Measurements from ENCODE around the gene ZNF747.
A peak's percentile ranks its signal among the peaks of the same experiment; 100 is the strongest.

ZNF747 gene

DNA sequence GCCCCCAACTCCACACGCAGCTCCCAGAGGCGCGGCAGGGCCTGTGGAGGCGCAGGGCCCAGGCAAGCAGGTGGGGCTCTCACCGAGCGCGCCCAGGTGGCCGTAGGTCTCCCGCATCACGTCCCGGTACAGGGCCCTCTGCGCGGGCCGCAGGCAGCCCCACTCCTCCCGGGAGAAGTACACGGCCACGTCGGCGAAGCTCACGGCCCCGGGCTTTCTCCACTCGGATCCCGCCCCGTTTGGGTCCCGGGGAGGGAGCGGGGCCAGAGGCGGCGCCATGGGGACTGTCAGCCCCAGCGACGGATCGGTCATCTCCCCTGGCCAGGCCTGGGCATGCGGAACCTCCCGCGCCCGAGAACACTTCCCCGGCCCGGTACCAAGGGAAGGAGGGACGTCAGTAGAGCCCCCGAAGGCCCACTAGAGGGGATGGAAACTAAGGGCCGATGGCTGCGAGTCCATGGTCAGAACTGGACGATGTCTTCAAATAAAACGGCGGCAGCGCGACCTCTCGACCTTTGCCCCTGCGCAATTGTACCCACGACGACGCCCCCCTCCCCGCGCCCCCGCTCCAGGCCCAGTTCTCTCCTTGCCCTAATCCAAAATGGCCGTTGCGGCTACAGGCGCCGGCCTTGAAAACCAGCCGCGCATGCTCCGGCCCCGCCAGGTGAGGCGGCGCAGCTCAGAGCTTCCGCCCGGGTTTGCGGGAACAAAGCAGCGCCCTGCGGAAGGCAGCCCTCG lies at the start of gene ZNF747:
TSS of gene ZNF747 (minus strand) at position 491 of the 738 bp plus-strand sequence. CDS start at position 312, 179 bp downstream.
- DNase-seq (ENCODE audit: low read depth, low spot score), result no peak

DNA sequence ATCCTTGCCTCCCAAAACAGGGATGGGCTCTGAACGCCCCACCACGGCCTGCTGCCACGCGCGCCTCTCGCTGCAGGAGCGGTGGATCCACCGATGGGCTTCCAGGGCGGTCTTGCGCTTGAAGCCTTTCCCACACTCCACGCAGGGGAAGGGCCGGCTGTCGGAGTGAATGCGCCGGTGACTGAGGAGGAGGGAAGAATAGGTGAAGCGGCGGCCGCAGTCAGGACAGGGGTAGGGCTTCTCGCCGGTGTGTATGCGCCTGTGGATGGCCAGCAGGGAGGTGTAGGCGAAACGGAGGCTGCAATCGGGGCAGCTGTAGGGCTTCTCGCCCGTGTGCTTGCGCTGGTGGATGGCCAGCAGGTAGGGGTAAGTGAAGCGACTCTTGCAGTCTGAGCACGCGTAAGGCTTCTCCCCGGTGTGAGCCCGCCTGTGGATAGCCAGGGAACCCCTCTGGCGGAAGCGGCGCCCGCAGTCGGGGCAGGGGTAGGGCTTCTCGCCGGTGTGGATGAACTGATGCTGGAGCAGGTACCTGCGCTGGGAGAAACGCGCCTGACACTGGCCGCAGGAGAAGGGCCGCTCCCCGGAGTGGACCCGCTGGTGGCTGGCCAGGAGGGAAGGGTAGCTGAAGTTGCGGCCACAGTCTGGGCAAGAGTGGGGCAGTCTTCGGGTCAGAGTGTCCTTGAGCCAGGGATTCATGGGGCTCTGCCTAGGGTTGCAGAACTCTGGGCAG lies 48.1 kb upstream of the ZNF747 start:
- DNase-seq (ENCODE audit: low read depth, low spot score), result no peak

DNA sequence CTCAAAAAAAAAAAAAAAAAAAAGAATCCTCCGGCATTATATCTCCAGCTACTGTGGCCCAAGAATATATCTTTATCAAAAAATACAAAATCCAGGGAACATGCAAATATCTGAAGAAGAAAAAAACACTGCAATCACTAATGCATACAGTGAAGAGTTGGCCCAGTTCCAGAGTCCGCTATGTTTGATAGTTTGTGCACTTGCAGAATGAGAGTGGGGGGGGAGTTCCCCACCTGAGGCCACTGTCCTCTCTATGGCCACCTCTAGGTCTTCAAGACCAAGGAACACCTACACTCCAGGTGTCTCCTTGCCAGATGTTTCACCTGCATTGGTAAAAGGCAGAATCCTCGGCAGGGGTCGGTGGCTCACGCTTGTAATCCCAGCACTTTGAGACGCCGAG lies 46.8 kb upstream of the ZNF747 start:
- no peak for DNase-seq (ENCODE audit: low read depth, low spot score)

DNA sequence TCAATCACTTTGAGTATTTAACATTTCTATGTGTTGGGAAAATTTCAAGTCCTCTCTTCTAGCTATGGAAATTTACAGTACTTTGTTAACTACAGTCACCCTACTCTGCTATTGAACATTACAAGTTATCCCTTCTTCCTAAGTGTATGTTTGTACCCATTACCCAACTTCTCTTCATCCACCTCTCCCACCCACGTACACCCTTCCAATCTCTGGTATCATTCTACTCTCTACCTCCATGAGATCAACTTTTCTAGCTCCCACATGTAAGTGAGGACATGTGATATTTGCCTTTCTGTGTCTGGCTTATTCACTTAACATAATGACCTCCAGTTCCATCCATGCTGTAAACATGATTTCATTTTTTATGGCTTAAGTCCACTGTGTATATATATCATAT lies 40.0 kb upstream of the ZNF747 start:
- DNase-seq (ENCODE audit: low read depth, low spot score), result no peak

DNA sequence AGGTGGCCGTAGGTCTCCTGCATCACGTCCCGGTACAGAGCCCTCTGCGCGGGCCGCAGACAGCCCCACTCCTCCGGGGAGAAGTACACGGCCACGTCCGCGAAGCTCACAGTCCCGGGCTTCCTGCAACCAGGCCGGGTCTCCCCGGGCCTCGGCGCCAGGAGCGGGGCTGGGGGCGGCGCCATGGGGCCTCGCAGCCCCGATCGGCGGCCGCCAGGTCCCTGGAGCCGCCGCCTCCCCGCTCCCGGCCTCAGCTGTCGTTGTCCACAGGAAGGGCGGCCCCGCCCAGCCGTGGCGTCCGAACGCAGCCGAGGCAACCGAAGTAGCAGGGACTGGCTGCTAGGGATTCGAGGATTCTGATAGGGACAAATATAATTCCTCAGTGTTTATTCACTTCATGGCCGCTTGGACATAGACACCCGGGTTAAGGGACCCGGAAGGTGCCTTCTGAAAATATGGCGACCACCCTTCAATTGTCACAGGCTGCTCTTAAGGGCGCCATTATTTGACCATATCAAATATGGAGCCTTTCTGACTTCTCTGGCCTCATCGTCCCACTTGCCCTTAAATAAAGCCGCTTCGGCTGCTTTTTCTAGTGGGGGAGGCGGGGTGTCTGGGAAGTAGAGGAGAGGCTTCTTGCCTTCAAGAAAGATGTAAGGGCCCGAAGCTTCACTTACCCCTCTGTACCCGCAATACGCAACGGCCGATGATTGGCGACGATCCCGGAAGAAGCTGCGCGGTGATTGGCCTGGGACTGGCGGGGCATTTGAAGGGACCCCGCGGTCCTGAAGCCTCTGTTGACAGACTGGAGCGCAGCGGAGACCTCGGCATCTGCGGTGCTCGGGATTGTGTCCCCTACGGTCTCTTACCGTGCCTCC lies 37.0 kb upstream of the ZNF747 start, which contains the start of gene ZNF688:
TSS of gene ZNF688 (minus strand) at position 270 of the 878 bp plus-strand sequence. CDS start at position 185, 85 bp downstream.
- DNase-seq (ENCODE audit: low read depth, low spot score), result peak; percentile 92

DNA sequence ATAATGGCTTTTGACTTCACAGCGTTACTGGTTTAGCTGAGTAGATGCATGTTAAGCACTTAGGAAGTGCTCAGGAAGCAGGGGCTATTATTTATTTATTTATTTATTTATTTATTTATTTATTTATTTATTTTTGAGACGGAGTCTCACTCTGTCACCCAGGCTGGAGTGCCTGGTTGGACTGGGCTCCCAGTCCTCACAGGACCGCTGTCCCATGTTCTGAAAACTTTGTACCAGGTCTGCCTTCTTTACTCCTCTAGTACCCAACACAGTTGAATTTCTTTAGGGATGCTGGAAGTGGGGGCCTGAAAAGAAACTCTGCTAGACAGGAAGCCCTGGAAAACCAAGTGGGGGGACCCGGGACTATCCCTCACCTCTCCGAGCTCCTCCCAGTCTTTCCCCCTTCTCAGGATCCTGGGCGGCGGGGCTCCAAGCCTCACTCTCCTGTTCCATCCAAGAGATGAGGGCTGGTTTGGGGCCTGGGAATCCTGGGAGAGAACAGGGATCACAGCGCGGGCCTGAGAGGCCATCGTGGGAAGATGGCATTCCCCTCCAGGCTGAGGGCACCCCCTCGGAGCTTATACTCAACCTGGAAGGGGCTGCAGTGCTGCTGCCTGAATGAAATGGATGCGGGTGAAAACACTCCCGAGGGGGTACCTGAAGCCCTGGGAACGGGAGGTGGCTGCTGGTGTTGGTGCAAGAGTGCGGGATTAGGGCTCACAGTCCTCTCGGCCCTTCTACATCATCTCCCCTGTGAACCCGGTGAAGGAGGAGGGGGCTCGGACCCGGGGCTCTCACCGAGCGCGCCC lies 36.2 kb upstream of the ZNF747 start:
- no peak for DNase-seq (ENCODE audit: low read depth, low spot score)

DNA sequence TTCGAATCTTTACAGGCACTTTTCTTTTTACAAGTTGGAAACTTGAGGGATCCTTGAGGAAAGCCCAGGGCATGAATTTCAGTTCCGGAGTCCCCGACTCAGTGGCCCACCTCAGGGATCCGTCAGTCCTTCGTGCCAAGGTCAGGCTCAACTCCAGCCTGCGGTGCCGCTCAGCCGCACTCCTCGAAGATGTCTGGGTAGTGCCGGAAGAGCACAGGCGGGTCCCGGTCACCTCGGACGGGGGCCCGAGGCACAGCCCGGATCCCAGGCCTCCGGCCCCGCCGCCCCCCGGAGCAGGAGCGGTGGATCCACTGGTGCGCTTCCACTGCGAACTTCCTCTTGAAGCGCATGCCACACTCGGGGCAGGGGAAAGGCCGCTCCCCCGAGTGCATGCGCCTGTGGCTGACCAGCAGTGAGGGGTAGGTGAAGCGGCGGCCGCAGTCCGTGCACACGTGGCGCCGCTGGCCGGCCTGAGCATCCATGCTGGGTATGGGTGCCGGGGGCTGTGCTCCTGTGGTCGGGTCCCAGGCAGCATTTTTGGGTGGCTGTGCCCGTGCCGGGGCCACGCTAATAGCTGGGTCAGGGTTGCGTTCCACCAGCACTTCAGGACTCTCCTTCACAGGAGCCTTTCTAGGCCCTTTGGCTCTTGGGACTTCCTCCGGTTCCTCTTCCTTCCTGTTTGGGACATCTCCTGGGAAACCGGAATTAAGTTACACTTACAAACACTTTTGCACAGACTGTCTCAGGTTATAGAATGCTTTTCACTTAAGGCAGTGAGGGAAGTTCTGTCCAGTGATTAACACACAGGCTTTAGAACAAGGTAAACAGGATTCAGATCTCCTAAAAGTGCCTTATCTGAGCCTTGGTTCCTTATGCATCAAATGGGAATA lies 35.3 kb upstream of the ZNF747 start:
- no peak for DNase-seq (ENCODE audit: low read depth, low spot score)

DNA sequence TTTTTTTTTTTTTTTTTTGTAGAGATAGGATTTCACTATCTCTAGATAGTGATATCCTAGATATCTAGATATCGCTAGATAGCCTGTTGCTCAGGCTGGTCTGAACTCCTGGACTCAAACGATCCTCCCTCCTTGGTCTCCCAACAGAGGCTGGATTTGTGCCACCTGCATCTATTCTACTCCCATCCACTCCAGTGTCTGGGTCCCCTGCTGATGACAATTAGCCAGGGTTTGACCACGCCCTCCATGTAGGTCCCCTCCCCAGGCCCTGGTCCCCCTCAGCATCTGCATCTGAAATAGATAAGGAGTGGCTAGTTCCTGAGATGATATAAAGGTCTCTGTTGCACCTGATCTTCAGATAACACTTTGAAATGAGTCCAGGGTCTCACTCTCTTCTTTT lies 34.6 kb upstream of the ZNF747 start:
- no peak for DNase-seq (ENCODE audit: low read depth, low spot score)

DNA sequence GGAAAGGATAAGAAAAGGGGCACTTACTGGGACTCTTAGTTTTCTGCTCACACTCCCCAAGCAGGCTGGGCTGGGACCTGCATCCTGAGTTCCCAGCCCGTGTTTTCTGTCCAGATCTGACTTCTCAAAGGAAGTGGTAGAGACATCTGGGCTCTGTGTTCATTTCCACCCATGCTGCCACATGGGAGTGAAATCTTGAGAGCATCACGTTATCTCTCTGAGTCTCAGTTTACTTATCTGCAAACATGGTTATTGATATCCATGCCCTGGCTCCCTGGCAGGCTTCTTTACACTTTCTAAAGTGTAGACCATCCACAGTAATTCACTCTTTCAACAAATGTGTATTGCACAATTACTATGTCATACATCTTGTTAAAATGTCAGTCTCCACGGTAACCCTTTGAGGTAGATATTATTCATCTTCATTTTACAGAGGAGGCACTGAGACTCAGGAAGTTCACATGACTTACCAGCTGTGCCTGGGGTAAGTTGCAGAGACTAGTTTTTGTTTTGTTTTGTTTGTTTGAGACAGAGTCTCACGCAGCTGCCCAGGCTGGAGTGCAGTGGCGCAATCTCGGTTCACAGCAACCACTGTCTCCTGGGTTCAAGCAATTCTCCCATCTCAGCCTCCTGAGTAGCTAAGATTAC lies 33.5 kb upstream of the ZNF747 start:
- peak; percentile 41 for DNase-seq (ENCODE audit: low read depth, low spot score)

DNA sequence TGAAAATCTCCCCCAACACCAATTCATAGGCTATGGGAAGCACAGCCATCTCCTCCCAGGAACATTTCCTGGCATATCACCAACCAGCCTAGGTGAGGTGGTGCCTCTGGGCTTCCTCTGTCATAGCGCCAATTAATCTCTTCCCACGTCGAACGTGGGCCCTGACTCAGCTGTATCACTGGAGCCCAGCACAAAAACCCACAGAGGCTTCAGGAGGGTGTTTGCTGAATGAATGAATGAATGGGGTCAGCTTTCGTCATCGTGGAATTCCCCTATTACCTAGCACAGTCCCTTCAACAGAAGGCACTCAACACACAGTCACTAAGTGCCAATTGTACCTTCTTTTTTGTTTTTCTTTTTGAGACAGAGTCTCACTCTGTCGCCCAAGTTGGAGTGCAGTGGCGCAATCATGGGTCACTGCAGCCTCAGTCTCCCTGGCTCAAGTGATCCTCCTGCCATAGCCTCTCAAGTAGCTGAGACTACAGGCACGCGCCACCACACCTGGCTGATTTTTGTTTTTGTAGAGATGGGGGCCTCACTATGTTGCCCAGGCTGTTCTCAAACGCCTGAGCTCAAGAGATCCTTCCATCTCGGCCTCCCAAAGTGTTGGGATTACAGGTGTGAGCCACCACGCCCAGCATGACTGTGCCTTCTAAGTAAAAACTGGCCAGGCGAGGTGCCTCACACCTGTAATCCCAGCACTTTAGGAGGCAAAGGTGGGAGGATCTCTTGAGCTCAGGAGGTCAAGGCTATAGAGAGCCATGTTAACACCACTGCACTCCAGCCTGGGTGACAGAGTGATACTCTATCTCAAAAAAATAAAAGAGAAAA lies 32.7 kb upstream of the ZNF747 start:
- DNase-seq (ENCODE audit: low read depth, low spot score), result no peak

DNA sequence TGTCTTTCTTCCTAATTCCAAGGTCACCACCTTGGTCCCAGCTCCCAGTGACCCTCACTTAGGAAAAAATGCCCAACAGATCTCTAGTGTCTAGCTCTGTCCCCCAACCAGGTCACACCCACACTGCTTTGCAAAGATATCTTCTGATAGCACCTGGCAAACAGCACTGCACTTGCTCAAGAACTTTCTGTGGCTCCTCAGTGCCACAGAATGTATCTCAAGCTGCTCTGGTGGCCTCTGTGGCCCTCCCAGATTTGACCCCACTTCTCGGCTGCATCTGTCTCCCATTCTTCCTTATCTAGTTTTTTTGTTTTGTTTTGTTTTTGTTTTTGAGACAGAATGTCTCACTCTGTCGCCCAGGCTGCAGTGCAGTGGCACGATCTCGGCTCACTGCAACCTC lies 31.9 kb upstream of the ZNF747 start:
- no peak for DNase-seq (ENCODE audit: low read depth, low spot score)

DNA sequence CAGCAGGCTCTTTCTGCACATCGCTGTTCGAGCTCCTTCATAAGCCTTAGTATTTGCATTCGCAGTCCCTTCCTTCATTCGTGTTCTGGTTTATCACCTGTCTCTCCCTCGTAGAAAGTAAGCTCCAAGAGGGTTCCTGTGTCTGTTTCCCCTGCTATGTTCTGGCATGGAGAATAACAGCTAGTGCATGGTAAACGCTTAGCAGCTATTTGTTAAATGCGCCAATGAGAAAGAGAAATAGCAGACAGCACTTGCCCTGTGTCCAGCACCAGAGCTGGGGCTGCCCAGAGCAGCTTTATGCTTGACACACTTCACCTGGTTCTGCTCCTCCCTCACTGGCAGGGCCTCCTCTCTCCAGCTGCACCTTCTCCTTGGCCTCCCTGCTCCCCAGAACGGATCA lies 31.3 kb upstream of the ZNF747 start:
- DNase-seq (ENCODE audit: low read depth, low spot score), result no peak

DNA sequence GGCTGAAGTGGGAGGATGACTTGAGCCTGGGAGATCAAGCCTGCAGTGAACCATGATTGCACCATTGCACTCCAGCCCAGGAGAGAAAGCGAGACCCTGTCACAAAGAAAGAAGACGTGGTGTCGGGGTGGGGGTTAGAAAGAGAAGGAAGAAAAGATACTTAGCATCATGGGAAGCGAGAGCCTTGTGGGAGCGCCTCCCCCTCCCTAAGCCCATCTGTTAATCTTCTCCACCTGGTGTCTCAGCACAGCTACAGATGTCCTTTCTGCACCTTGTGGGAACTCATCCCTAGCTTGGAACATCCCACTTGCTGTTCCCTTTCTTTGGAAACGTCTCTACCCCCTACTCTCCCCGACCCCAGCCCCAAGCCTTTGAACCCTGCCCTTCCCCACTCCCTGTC lies 30.9 kb upstream of the ZNF747 start:
- no peak for DNase-seq (ENCODE audit: low read depth, low spot score)

DNA sequence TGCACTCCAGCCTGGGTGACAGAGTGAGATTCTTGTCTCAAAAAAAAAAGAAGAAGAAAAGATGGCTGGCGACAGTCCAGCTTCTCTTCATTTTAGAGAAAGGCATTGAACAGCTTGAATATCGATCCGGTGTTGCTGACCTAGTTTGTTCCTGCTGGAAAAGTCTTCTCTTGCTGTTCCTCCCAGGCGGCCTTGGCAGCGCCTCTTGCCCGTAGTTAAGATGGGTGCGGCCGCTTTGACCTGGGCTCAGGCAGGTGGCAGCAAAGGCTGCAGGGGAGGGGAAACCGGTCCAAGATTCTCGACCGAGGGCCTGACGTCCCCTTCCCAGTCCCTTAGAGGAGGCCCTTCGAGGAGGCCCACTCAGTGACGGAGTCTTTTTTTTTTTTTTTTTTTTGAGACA lies 27.4 kb upstream of the ZNF747 start:
- DNase-seq (ENCODE audit: low read depth, low spot score), result no peak

DNA sequence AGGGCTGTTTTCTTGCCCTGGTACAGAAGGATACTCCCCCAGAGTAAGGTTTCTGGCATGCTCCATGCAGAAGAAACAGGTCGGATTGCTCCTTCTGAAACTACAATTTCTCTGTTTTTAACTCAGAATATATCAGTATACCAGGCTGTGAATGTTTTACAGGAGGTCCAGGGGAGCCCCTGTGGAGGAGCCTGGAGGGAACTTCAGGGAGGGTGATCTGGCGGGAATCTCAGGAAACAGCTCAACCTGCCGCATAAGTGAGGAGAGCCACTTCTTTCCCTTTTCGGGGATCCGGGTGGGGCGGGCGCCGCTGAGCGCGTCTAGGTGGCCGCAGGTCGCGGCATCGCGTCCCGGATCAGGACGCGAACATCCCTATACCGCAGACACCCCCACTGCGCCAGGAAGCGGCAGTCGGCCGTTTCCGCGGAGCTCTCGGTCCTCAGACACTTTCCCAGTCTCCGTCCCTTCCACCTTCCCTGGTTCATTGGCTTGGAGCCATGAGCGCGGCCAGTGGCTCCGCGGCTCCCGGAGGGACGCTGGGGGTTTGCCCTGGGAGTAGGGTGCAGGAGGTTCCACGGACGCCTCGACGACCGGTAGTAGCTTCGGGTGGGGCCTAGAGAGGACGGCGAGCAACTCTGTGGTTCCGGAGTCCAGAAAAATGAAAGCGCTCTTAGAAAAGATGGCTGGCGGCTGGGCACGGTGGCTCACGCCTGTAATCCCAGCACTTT lies 26.6 kb upstream of the ZNF747 start:
- DNase-seq (ENCODE audit: low read depth, low spot score), result no peak

DNA sequence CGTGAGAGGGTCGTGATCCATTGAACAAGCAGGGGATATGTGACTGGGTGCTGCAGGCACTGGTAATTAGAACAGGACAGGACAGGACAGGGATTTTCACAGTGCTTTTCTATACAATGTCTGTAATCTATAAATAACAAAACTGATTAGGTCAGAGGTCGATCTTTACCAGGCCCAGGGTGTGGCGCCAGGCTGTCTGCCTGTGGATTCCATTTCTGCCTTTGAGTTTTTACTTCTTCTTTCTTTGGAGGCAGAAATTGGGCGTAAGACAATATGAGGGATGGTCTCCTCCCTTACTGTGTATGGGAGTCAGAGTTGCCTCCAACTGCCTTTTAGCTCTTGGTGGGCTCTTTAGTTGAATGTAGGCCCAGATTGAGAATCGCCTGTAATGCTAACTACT lies 25.0 kb upstream of the ZNF747 start:
- no peak for DNase-seq (ENCODE audit: low read depth, low spot score)

DNA sequence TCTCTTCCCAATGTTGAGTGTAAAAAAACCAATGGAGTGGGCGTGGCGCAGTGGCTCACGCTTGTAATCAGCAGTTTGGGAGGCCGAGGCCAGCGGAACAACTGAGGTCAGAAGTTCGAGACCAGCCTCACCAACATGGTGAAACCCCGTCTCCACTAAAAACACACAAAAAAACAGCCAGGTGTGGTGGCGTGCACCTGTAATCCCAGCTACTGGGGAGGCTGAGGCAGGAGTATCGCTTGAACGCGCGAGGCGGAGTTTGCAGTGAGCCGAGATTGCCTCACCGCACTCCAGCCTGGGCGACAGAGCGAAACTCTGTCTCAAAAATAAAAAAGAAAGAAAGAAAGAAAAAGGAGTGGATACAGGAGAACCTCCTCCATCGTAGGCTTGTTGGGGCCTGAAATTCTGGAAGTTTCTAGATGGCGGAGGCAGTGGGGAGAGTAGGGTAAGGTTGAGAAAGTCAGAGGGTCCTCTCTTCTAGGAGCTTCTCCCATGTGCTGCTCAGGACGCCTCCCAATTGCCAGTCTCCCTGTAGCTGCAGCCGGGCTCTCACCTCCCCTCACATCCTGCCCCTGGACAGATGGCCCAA lies 24.2 kb upstream of the ZNF747 start:
- DNase-seq (ENCODE audit: low read depth, low spot score), result no peak

All from brain pericyte (primary cell).